Right renal pelvis (tissue), 4 donors: ENCODE results near the gene LMNTD2. TPM values are rescaled to one million over a fixed set of nuclear protein-coding genes. Genes with fewer than 3 reads are reported as not detected.
A peak's percentile ranks its signal among the peaks of the same experiment; 100 is the strongest.

ENCODE experiments used
- DNase-seq, 4 donors: peaks; one replicate each; pipeline ENCODE4 v3.0.0-alpha.2; 2013; ENCODE audit warnings: low read depth in 4 of 4, low spot score in 3 of 4, missing footprints in 1 of 4
- polyA plus RNA-seq, 4 donors: library from polyadenylated mRNA; unstranded; fragments of 120-200 nt; gene quantifications; one replicate each; pipeline ENCODE4 v1.2.1, GENCODE V29; 2013; ENCODE audit not compliant: insufficient read length in 4 of 4

Gene LMNTD2
- polyA plus RNA-seq, 4 donors = 2.8 to 5.9 (median 3.6) TPM

DNA sequence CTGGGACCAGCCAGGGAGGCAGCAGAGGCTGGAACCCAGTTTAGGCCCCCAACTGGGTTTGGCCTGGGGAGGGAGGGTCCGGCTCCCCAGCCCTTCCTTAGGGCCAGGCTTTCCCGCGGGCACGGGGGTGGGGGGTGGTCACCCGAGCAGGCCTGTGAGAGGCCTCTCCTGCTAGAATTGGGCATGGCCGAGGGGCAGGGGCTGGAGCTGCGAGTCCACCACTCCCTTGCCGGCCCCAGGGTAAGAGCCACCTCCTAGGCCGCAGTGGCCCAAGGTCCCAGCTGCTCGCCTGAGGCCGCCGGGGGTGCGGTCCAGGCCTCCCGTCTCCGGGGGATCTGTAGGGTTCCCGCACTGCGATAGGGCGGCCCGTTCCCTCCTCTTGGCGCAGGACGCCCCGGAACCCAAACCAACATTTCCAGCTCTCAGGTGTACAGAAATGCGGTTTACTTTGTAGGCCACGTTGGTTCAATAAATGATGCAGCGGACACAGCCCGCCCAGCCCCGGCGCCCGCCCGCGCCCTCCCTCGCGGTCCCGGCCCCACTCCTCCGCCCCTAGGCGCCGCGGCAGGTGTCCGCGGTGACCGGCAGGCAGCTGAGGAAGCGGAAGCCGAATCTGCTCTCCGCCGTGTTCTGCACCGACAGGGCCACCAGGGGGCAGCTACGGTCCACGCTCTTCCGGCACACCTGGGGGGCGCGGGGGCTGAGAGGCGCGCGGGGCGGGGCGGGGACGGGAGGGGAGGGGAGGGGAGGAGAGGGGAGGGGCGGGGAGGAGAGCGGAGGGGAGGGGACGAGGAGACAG is 5.9 kb downstream of the LMNTD2 start:
- DNase-seq = no peak

DNA sequence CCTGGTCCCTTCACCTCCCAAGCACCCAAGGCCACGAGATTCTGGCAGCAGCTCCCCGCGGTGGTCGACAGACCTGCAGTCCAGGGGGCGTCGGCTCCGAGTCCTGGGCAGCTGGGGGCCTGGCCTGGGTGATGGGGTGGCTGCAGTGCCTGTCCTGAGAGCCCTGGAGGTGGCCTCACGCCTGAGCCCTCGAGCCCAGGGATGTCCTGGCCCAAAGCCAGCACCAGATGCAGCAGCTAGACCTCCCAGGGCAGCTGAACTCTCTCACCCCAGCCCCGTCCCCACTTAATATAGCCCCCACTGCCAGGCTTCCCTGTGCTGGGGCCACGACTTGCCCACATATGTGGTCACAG is 6.6 kb downstream of the LMNTD2 start:
- no peak for DNase-seq

DNA sequence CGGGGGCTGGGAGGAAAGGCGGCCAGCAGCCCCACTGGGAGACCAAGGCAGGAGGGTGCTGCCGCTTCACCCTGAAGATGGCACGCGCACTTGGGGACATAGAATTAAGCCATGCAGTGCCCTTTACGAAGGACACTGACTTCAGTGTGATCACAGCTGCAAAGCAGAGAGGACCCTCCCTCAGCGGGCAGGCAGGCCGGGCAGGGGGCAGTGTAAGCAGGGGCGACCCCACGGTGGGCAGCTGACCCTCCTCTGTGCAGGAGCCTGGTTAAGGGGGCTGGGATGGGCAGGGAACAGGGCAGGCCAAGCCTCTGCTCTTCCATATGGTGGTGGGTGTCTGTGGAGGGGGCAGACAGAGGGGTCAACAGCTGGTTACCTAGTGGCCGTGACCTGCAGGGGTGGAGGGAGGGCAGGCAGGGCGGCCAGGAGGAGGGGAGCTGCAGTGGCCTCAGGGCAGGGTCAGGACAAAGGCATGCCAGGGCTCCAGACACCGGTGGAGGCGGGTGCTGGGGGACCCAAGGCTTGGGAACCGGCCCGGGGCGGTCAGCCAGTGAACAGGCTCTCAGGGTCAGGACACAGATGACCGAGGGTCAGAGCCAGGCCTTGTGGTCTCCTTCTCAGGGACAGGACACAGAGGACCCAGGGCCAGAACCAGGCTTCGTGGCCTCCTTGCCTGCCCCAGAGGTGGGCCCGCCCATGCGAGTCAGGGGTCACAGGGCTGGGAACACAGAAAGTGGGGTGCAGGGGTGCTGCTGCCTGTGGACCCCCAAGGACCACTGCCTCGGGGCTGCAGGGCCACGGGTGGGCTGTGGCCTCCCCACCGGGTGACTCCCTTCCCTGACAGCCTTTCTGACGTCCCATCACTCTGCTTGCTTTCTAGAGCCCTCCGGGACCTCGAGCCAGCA is 7.2 kb downstream of the LMNTD2 start:
- no peak for DNase-seq

DNA sequence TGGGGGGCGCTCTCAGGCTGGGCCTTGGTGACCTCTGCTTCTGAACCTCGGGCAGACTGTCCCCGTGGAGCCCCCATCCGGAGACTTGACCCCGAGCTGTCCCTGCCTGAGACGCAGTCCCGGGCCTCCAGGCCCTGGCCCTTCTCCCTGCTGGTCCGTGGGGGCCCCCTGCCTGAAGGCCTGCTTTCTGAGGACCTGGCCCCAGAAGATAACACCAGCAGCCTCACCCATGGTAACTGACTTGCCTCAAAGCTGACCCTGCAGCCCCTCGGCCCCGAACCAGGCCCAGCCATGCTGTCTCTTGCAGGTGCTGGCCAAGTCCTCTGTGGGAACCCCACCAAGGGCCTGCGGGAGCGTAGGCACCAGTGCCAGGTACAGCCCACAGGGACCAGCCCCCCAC is 8.9 kb downstream of the LMNTD2 start:
- DNase-seq = no peak

DNA sequence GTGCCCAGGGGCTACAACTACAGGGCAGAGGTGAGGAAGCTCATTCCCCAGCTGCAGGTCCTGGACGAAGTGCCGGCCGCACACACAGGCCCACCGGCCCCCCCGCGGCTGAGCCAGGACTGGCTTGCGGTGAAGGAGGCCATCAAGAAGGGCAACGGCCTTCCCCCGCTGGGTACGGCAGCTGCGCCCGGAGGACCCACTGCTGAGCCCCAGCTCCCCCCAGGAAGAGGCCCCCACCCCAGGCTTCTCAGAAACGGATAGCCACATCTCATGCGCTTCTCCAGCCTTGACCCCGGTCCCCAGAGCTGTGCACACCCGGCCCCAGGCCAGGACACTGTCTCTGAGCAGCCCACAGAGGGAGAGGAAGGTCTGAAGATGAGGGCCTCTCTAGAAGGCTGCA is 9.4 kb downstream of the LMNTD2 start:
- DNase-seq = no peak

DNA sequence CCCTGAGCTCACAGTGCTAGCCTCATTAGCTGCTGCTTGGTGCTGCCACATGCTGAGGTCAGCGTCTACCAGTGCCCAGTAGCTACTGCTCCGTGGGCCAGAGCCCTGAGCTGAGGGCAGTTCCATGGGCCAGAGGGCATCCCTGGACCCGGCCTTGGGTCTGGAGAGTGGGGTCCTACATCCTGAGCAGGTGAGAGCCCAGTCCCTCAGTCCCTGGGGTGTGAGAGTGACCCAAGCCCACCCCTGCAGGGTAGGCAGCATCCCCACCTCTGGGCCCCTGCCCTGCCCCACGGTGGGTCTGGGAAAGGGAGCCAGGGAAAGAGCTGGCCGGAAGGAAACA is 9.8 kb downstream of the LMNTD2 start:
- no peak for DNase-seq

DNA sequence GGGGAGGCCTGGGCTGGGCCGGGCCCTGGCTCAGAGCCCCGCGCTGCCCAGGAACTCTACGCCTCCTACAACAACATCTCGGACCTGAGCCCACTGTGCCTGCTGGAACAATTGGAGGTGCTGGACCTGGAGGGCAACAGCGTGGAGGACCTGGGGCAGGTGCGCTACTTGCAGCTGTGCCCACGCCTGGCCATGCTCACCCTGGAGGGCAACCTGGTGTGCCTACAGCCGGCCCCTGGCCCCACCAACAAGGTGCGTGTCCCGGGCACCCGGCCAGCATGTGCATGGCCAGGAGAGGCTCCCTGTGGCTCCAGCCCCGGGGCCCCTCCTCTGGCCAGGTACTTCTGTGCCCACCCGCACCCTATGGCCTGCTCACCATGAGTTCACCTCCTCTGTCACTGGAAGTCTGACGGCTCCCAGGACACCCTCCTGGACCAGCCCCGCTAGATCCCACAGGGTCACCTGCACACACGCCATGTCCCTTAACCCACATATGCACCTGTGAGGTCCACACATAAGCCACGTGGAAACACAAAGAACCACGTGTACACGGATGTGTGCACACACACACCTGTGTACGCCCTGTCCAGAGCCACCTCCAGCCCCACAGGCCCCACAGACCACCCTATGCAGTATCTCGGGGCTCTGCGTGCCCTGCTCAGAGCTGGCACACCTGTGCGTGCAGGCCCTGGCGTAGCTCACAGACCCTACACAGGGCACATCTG is 10.4 kb downstream of the LMNTD2 start:
- no peak for DNase-seq

DNA sequence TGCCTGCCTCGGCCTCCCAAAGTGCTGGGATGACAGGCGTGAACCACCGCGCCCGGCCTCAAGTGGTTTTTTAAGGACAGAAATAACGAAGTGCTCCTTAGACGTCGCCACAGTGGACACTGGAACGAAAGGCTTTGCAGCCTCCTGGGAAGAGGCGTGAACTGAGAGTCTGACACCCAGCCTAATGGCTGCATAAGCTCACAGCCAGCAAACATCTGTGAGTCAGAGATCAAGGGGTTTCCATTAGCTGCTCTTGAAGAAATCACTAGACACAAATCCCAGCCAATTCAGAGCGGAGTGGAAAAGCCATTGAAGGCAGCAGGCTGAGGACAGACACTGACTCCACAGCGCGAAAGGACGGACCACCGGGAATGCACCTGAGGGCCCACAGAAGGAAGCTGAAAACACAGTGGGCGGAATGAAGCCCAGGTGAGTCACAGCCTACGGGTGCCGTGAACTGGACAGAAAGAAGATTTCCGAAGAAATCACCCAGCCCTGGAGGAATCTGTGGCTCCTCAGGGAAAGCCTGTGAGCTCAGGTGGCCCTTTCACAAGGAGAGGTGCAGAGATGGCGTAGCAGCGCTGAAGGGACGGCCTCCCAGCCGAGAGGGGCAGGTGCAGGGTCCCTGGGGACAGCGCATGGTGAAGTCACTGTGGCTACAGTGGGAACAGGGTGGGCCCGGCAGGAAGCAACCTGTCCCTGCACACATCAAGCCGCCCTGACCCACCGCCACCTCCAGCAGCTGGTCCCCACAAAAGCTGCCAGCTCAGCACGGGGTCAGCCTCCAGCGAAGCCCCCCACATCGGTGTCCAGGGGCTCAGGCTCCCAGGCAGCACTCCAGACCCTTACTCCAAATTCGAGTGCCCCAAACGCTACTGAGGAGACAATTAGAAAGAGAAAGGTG is 11.6 kb downstream of the LMNTD2 start:
- DNase-seq = no peak

DNA sequence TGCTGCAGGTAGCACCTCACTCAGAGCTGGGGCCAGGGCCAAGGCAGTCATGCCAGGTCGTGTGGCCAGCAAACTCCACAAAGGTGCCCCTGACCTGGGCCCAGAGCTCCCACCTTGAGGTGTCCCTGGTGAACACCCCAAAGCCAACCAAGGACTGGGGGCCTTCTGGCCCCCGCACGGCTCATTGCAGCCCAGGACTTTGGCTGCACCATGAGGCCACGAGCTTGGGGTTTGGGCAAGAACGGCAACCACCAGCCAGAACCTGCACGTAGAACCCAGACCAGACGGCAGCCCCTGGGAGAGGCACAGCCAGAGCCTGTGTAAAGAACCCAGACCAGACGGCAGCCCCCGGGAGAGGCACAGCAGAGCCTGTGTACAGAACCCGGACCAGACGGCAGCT is 15.4 kb downstream of the LMNTD2 start:
- DNase-seq = no peak

DNA sequence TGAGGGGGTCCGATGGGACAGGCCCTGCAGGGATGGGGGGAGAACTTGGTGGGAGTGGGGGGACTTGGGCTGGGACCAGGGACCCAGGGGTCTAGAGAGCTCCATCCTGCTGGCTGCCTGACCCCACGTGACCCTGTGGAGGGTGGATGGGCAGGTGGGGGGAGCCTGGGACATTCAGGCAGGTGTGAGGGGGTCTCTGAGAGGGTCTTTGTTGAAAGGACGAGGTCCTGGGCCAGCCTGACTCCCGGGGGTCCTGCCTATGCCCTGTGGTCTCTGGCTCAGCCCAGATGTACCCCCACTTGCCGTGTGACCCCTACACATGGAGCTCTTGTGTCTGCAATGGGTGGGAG is 15.7 kb downstream of the LMNTD2 start:
- DNase-seq = no peak

DNA sequence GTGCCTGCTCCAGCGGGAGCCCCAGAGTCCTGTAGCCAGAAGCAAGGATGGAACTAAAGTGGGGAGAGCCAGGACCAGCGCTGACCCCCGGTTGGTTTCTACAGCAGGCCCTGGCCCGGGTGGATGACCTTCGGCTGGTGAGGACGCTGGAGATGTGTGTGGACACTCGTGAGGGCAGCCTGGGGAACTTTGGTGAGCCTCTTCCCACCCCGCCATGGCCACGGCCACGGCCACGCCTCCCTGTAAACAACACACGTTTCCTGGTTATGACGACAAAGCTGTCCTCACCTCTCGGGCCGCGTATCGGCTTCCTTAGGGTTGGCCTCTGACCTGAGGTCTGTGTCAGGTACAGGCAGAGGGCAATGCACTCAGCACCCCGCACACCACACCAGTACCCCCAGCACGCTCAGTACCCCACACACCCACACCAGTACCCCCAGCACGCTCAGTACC is 19.1 kb downstream of the LMNTD2 start:
- DNase-seq = no peak

DNA sequence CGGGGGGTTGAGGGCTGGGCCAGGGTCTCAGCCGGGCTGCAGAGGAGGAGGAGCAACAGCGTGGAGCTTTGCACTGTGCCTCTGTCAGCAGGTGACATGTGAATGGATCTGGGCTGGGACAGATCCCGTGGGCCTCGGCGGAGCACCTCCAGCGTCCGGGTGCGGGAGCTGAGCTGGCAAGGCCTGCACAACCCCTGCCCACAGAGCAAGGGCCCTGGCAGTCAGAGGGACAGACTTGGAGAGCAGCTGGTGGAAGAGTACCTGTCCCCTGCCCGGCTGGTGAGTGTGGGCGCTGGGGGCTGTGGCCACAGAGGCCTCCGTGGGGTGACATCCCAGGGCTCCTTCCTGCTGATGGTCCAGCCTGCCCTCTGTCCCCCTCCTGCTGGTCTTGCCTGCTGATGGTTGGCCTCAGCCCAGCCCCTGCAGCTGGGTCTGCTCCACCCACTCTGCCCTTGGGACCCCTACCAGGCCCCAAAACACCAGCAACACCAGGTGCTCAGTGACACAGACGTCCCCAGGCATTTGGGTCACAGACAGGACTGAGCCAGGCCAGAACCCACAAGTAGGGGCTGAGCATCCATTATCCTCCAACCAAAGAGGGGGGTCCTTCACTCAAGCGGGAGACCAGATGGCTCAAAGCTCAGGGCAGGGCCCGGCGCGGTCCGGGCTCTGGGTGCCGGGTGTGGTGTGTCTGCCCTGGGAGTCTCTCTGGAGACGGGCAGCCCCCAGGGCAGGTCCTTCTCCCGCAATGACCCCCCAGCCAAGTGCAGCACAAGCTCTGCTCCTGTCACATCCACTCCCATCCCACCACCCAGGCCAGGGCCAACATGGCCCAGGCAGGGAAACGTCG is 19.7 kb downstream of the LMNTD2 start:
- DNase-seq = no peak

DNA sequence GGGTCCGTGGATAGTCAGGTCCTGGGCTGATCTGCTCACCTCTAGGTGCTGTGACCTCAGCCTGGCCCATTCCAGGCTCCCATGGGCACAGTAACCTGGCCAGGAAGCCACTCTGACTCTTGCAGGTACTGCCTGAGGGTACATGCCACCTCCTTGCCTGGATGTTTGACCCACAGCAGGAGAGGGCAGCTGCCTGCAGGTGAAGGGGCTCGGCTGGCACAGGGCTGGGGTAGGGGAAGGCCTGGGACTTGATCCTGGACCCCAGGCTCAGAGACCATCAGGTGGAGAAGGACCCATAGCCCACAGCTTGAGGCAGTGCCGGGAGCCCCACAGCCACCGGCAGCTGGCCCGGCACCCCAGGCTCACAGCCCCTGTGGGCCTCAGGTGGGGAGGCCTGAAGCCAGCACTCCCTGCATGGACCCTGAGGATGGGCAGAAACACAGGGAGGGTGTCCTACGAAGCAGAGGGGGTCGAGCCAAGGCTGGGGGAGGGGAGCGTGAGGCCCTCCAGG is 20.5 kb downstream of the LMNTD2 start:
- no peak for DNase-seq

DNA sequence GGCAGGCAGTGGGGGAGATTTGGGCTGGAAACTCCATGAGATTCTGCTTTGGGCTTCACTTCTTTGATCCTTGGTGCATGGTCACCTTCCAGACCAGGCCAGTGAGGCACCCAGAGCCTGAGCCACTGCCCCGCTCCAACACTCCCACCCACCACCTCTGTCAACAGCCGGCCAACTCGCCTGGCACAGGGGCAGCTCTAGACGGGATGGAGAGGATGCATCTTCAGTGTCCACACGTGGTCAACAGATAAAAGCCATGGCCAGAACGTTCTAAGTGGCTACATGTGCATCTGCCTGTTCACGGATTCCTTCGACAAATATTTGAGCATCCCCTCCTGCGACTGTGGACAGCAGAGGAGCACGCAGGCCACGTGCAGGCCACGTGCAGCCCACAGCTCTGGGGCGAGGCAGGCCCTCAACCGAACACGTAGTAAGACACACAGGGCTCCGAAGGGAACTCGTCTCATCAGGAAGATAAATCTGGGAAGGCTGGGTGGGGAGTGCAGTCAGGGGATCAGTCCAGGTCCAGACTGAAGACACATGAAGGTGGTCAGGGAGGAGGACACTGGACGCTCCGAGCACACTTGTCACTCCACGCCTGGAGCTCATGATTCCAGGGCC is 22.0 kb downstream of the LMNTD2 start:
- DNase-seq = no peak

DNA sequence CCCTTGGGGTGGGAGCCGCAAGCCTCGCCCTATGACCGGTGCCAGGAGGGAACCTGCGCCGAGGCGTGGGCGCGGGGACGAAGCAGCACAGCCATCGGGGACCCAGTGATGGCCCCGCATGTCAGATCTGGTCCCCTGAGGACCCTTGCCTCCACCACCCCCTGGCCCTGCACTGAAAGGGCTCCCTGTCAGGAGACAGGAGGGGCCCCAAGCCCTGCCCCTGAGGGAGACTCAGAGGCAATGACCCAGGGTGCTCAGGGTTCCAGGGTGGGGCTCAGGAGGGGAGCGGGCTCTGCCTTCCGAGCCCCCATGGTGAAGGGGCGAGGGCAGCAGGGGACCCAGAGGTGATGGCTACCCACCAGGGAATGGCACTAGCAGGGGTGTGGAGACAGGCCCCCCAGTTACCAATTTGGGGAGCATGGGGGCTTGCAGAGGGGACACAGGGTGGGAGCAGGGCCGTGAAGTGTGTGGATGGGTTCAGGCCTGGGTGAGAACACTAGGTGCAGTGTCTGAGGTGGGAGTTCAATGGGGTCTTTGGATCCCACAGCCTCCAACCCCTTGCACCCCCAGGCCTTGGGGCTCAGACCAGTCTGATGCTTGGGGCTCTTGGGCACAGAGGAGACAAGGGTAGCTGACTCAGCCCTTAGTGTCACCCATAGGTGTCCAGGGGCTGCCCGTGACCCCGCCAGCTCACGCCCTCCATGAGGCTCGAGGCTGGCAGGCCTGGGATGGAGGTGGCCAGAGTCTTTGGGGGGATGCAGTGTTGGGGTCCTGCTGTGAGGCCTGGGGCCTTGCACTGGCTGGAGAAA is 22.7 kb downstream of the LMNTD2 start:
- DNase-seq = no peak

DNA sequence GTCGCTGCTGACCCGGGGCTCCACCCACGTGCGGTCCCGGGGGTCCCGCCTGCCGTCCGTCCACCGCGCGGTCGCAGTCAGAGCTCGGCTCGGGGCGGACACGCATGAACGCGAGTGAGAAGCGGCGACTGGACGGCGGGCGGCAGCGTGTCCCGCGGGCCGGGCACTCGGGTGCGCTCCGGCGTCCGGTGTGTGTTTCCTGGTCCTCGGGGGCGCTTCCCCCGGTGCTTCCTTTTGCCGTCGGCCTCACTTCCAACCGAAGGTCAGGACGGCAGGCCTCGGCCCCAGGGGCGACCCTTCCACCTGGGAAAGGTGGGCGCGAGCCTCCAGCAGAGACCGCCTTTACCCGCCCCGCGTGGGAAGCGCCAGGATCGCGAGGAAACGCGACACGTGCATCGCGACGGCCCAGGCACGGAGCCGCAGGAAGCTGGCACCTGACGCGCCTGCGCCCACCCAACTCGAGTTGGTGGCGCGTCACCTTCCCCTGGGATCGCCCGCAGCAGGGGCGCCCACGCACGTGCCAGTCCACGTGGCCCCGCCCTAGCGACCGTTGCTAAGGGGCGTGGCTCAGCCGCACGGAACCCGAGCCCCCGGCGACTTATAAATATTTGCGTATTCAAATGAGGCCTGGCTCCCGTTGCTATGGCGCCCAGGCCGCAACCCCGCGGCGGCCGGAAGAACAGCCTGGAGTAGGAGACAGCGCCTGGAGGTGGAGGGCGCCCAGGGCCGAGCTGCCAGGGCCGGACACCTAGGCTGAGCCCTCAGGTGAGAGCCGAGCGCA is 23.5 kb downstream of the LMNTD2 start, which contains the start of gene LRRC56:
TSS of gene LRRC56 (plus strand) at position 687 of the 781 bp plus-strand sequence. CDS start 3,158 bp downstream, outside the sequence.
- DNase-seq = peak in 2 of 4 donors; percentile 54 to 60
